Suppressor macrophage (primary cell): ENCODE measurements around the gene SEM1.
"Not testable (repeated sequence)": the region's sequence is repeated elsewhere in the genome, so short reads cannot be mapped to it uniquely, and the experiment has no call there.

Source experiments
- DNase-seq, 4 experiments: peaks; one replicate each; pipeline ENCODE4 v3.0.0-alpha.2; 2020 to 2022

Gene SEM1

GRCh38 chr7:96658022-96658412 lies 51.6 kb downstream of the SEM1 start:
- no peak for DNase-seq

DNA sequence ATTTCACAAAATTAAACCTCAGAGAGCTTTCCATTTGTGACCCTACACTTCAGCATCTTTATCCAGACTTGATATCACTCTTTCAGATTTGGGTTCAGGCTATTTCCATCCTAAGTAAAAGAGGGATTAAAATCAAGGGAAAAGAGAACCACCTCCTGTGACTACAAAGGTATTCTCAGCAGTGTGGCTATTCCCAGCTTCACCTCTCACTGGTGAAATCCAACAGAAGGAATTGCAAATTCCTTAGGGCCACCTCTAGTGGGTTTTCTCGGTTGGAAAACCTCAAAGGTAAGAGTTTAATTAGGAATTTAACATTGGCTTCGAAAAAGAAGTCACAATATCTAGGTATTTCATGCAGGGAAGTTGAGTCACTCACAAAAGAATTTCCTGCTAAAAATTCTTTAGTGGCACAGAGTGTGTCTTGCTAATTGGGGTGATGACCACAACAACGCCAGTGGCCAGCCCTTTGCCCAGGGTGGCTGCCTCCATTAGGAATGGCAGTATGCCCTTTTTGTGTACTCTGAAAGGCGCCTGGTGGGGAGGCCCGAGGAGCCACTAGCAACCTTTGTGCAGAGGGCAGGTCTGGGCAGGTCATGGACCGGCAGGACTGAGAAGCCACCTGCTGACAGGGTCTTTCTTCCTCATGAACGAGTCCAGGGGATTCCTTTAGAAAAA lies 52.2 kb downstream of the SEM1 start:
- DNase-seq = no peak

GRCh38 chr7:96655956-96656355 lies 53.7 kb downstream of the SEM1 start:
- no peak for DNase-seq

DNA sequence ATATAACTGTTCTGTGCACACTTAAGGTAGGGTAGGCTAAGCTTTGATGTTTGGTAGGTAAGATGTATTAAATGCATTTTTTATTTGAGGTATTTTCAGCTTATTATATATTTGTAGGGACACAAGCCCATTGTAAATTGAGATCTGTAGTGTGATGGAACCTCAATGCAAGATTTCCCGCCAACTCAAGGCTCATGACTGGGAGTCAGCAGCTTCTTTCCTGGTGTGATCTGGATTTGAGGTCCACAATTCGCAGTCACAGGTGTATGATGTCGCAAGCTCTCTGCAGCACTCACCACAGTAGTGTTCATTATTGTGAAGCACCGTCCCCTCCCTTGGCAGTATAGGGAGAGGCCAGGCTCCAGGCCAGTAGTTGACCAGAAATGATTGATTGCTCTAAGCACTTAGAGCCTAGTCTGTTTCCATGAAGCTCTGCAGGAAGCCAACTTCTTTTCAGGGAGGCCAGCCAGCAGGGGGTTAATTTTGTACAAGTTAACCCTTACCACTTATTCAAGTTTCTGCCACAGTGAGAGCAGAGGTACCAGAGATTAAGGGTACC lies 54.9 kb downstream of the SEM1 start:
- no peak for DNase-seq

GRCh38 chr7:96649981-96650380 lies 59.7 kb downstream of the SEM1 start:
- DNase-seq = no peak

- DNase-seq = no peak
Observed at GRCh38 chr7:96648784-96649183, 60.9 kb downstream of the SEM1 start.

GRCh38 chr7:96647733-96648132 lies 61.9 kb downstream of the SEM1 start:
- DNase-seq = no peak

- DNase-seq = no peak
Observed at GRCh38 chr7:96645084-96645483, 64.6 kb downstream of the SEM1 start.

DNA sequence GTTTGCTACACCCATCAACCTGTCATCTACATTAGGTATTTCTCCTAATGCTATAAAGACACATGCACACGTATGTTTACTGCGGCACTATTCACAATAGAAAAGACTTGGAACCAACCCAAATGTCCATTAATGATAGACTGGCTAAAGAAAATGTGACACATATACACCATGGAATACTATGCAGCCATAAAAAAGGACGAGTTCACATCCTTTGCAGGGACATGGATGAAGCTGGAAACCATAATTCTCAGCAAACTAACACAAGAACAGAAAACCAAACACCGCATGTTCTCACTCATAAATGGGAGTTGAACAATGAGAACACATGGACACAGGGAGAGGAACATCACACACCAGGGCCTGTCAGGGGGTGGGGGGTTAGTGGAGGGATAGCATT lies 66.2 kb downstream of the SEM1 start:
- DNase-seq = not testable (repeated sequence)

DNA sequence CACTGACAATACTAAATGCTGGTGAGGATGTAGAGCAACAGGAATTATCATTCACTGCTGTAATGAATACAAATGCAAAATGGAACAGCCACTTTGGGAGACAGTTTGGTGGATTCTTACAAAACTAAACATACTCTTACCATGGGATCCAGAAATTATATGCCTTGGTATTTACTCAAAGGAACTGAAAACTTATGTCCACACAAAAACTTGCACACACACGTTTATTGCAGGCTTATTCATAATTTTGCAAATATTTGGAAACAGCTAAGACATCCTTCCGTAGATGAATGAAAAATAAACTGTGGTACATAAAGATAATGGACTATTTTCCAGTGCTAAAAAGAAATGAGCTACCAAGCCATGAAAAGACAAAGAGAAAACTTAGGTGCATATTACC lies 69.6 kb downstream of the SEM1 start:
- no peak for DNase-seq
